ENCODE data around the gene CLIC4.

- TF ChIP-seq CTCF (conservative IDR thresholded peaks at IDR 0.05) (no peak), EZH2 (IDR thresholded peaks at IDR 0.05; ENCODE audit: low read depth) (no peak)
Observed at GRCh38 chr1:24751833-24752232, 6.6 kb downstream of the CLIC4 start.
